ENCODE results near the gene SLC6A11.

DNA sequence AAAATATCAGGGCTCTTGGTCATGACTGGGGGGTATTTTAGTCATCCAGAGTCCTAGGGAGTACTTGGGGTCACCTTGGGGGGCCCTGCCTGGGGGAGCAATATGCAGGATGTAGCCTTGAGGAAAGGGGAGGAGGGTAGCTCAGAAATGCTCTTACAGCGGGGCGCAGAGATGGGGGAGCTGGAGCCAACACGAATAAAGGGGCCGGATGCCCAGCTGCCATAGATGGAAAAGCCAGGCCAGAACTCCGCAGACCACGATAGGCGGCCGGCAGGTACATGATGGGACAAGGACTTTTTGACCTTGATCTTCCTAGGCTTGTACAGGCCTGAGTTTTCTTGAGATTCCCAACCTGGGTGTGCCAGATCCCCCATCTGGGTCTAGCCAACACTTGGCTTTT, 128.8 kb downstream of the SLC6A11 start:
- TF ChIP-seq, protein P1, sequence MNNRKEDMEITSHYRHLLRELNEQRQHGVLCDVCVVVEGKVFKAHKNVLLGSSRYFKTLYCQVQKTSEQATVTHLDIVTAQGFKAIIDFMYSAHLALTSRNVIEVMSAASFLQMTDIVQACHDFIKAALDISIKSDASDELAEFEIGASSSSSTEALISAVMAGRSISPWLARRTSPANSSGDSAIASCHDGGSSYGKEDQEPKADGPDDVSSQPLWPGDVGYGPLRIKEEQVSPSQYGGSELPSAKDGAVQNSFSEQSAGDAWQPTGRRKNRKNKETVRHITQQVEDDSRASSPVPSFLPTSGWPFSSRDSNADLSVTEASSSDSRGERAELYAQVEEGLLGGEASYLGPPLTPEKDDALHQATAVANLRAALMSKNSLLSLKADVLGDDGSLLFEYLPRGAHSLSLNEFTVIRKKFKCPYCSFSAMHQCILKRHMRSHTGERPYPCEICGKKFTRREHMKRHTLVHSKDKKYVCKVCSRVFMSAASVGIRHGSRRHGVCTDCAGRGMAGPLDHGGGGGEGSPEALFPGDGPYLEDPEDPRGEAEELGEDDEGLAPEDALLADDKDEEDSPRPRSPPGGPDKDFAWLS (CRISPR knock-in tag; IDR thresholded peaks at IDR 0.05; ENCODE audit: borderline replicate concordance) = no peak
- TF ChIP-seq POLR2AphosphoS5 (IDR thresholded peaks at IDR 0.05; ENCODE audit: low read depth, low read length) (no peak), POLR2AphosphoS2 (IDR thresholded peaks at IDR 0.05; ENCODE audit: low read depth, low read length) (no peak), ZNF496 (CRISPR knock-in tag; IDR thresholded peaks at IDR 0.05; ENCODE audit: insufficient replicate concordance) (no peak), YY1 (IDR thresholded peaks at IDR 0.05; ENCODE audit: insufficient read depth, insufficient replicate concordance, low read depth, low read length) (no peak), MAZ (IDR thresholded peaks at IDR 0.05; ENCODE audit: borderline replicate concordance, low read depth, low read length) (no peak), MAZ (CRISPR knock-in tag; IDR thresholded peaks at IDR 0.05; ENCODE audit: low read depth) (no peak)

Data from HepG2 (cell line).